Transverse colon (tissue), 3 donors: Measurements from ENCODE around the gene LDLRAP1.

Source experiments
- EP300 ChIP-seq: sonication (generic); formaldehyde crosslinking; IDR thresholded peaks from one replicate; pipeline ENCODE4 v1.6.1; 2017; ENCODE audit warnings: antibody characterized with exemption, low read depth
- POLR2A ChIP-seq: fragments of 450-650 bp; IDR thresholded peaks from one replicate; pipeline ENCODE4 v1.6.1; 2016; ENCODE audit warnings: antibody characterized with exemption, mild to moderate bottlenecking, moderate library complexity
- TF ChIP-seq, protein P1 (sequence below), 5 experiments: fragments of 200-600 bp in 3 of 5; fragments of 450-650 bp in 2 of 5; sonication (generic) in 3 of 5; IDR thresholded peaks; 1 replicate in 2 of 5; 2 replicates in 3 of 5; pipeline ENCODE4 v1.5.1; 2016 to 2017; ENCODE audit warnings: antibody characterized with exemption in 5 of 5, inconsistent platforms in 3 of 5, mild to moderate bottlenecking in 2 of 5, moderate library complexity in 1 of 5

GRCh38 chr1:25573961-25574360 is 30.6 kb downstream of the LDLRAP1 start:
- TF ChIP-seq, protein P1, sequence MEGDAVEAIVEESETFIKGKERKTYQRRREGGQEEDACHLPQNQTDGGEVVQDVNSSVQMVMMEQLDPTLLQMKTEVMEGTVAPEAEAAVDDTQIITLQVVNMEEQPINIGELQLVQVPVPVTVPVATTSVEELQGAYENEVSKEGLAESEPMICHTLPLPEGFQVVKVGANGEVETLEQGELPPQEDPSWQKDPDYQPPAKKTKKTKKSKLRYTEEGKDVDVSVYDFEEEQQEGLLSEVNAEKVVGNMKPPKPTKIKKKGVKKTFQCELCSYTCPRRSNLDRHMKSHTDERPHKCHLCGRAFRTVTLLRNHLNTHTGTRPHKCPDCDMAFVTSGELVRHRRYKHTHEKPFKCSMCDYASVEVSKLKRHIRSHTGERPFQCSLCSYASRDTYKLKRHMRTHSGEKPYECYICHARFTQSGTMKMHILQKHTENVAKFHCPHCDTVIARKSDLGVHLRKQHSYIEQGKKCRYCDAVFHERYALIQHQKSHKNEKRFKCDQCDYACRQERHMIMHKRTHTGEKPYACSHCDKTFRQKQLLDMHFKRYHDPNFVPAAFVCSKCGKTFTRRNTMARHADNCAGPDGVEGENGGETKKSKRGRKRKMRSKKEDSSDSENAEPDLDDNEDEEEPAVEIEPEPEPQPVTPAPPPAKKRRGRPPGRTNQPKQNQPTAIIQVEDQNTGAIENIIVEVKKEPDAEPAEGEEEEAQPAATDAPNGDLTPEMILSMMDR (IDR thresholded peaks at IDR 0.05): no peak
- TF ChIP-seq POLR2A (no peak), EP300 (no peak)
